Fibroblast of lung (primary cell): ENCODE measurements around the gene NAV3.

Experiments used
- CTCF ChIP-seq, 2 donors: IDR thresholded peaks in 1 of 2; conservative IDR thresholded peaks in 1 of 2; 1 replicate in 1 of 2; 2 replicates in 1 of 2; pipeline ENCODE4 v1.5.1; 2011 to 2012; ENCODE audit warnings: low read length in 2 of 2, control low read depth in 1 of 2, inconsistent platforms in 1 of 2, low read depth in 1 of 2, mild to moderate bottlenecking in 1 of 2
- EZH2 ChIP-seq: IDR thresholded peaks from 2 replicates; pipeline ENCODE4 v1.5.1; 2012; ENCODE audit warnings: low read length, control low read depth, mild to moderate bottlenecking; ENCODE audit errors: missing control alignments

DNA sequence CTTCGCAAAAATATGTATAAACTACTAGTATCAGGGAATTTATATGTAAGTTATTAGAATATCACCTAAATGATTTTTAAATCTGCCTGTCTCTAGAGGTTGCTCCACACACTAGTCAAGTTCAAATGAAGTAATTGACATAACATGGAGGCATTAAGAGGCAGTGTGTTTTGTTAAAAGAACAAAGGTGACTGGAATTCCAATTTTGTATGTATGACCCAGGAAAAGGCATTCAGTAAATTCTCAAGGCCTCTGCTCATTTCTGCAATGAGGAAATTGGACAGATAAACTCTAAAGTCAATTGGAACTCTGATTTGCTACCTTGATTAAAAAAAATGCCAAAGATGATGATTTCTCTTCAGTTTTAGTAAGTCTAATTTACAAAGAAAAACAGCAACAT, 117.1 kb downstream of the NAV3 start:
- no peak for TF ChIP-seq CTCF (conservative IDR thresholded peaks at IDR 0.05 in 1 of 2, IDR thresholded peaks at IDR 0.05 in 1 of 2; ENCODE audit: low read depth in 1 of 2, low read length in 2 of 2)
- no peak for TF ChIP-seq EZH2
